Measurements from ENCODE around the gene TNNT3.

Gene TNNT3

DNA sequence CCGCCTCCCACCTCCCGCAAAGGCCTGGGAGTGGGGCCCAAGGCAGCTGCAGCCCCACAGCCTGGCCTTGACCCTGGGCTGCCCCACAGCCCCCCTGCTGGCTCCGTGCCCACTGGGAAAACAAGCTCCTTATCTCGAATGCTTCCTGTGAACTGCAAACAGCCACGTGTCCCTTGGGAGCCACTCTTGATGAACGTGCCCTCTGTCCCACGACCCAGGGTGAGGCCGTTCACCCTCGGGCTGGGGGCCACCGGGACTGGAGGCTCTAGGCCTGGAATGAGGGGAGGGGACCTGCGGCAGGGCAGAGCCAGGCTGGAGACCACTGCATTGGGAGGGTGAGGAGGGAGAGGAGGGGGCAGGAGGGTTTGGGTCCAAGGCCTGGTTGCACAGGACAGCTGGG, 68.7 kb downstream of the TNNT3 start:
- Histone ChIP-seq H3K36me3 (ENCODE audit: insufficient read depth, low read length) (no peaks in the 10 kb centered on the region), H3K4me3 (ENCODE audit: low read length) (no peak overlapping the region), H3K4me1 (ENCODE audit: insufficient read depth, low read length) (no peaks in the 10 kb centered on the region), H3K9me3 (ENCODE audit: low read length) (no peaks in the 10 kb centered on the region), H2AFZ (ENCODE audit: low read depth, low read length) (no peak overlapping the region), H3K27me3 (ENCODE audit: insufficient read depth, low read length) (no peaks in the 10 kb centered on the region)
